NCI-H1694 (cell line): Measurements from ENCODE around the gene ICA1L.
"Not testable (repeated sequence)": the region's sequence is repeated elsewhere in the genome, so short reads cannot be mapped to it uniquely, and the experiment has no call there.

Experiments
- DNase-seq: peaks from one replicate; lab custom pipeline; 2025; lab: John Stamatoyannopoulos, UW

The ICA1L gene

GRCh38 chr2:202847693-202848524, 23.7 kb downstream of the ICA1L start:
- no peak for DNase-seq

DNA sequence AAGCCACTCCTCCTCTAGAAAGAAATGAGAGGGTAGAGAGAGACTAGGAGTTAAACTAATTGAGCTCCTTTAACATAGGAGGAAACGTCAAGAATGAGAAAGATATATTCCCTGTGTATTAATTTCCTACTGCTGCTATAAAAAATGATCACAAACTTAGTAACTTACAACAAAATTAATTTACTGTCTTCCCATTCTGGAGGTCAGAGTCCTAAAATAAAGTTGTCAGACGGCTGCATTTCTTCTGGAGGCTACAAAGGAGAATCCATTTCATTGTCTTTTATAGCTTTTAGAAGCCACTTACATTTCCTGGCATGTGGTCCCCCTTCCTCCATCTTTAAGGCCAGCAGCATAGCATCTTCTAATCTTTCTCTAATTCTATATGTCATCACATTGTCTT, 26.9 kb downstream of the ICA1L start:
- DNase-seq, result no peak

- DNase-seq, result no peak
These were observed 28.9 kb downstream of the ICA1L start for GRCh38 chr2:202842690-202843089.

GRCh38 chr2:202841090-202841867, 30.3 kb downstream of the ICA1L start:
- no peak for DNase-seq

- peak; percentile 48 for DNase-seq
These were observed 40.0 kb downstream of the ICA1L start for GRCh38 chr2:202831242-202832220.

GRCh38 chr2:202824901-202825300, 46.7 kb downstream of the ICA1L start:
- DNase-seq, result no peak

- DNase-seq, result no peak
These were observed 49.2 kb downstream of the ICA1L start for GRCh38 chr2:202822411-202822810.

GRCh38 chr2:202821206-202822160, 50.1 kb downstream of the ICA1L start:
- DNase-seq, result peak; percentile 70

GRCh38 chr2:202818321-202818720, 53.2 kb downstream of the ICA1L start:
- DNase-seq, result no peak

GRCh38 chr2:202817771-202818170, 53.8 kb downstream of the ICA1L start:
- no peak for DNase-seq

DNA sequence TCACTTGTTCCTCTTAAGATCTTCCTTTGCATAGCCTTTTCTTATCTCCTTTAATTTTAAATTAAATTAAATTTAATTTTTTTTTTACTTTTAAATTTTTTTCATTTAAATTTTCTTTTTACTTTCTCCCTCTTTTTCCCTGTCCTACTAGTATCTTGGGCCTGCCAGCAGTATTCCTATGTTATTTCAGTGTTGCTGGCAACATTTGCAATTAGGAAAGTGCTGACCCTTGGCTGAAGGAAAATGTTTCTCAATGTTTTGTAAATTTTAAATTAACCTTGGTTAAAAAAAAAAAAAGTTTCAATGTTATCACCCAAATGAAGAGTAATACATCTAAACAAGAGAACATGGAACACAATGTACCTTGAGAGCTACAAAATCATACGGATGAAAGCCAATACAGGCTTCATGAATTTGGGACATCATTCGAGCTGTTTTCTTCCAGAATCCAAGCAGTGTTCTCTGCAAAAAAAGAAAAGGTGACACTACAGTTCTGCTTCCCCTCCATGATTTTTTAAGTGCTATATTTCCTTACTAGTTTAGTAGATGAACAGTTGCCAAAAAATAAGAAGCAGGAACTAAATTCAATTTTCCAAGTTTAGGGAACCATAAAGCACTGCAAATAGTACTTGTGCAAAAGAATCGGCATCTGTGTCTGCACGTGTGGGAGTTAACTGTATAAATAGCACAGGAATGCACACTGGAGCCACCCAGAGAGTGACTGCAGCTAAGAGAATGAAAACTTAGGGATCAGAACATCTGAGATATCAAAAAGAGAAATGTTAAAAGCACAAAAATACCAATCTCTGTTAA, 55.8 kb downstream of the ICA1L start:
- DNase-seq, result no peak

GRCh38 chr2:202814226-202814625, 57.3 kb downstream of the ICA1L start:
- no peak for DNase-seq

- DNase-seq, result no peak
These were observed 58.2 kb downstream of the ICA1L start for GRCh38 chr2:202813387-202813786.

DNA sequence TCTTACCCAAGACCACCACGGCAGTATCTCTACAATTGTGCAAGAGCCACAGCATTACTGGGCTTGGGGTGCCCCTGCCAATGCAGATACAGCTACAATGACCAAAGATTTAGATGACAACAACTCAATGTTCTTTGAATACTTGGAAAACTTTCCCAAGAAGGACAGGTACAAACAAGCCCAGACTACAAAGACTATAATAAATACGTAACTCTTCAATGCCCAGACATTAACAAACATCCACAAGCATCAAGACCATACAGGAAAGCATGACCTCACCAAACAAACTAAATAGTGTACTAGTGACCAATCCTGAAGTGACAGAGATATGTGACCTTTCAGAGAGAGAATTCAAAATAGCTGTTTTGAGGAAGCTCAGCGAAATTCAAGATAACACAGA, 62.8 kb downstream of the ICA1L start:
- no peak for DNase-seq

GRCh38 chr2:202807431-202808138, 64.0 kb downstream of the ICA1L start:
- DNase-seq, result not testable (repeated sequence)

DNA sequence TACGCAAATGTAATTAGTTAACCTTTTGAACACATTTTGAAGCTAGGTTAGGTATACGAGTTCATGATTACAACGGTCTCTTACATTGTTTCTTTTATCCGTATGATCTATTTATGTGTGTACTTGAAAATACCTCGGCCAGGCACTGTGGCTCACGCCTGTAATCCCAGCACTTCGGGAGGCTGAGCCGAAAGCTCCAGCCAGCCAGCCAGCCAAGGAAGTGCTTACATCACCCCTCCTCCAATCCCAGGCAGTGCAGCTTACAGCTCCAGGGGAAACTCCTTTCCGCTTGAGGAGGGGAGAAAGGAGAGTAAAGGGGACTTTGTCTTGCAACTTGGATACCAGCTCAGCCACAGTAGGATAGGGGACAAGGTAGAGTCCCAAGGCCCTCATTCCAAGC, 65.7 kb downstream of the ICA1L start:
- DNase-seq, result not testable (repeated sequence)

GRCh38 chr2:202797944-202798343, 73.6 kb downstream of the ICA1L start:
- DNase-seq, result no peak

DNA sequence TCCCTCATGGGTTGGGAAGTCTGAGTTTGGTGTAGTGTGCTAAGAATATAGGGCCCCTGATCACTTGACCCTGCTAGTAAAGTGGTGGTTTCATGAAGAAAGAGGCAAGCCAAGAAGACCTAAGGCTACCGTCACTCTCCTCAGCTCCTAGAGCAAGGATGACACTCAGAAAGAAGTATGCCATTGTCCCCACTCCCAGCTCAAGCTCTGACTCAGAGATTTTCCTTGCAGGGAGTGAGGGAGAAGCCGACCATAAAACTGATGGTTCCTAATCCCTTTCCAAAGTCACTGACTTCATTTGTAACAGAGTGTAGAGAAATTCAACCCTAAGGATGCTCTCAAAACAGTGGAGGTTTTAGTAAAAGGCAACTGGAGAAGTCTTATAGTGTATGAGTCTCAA, 80.9 kb downstream of the ICA1L start:
- DNase-seq, result no peak

DNA sequence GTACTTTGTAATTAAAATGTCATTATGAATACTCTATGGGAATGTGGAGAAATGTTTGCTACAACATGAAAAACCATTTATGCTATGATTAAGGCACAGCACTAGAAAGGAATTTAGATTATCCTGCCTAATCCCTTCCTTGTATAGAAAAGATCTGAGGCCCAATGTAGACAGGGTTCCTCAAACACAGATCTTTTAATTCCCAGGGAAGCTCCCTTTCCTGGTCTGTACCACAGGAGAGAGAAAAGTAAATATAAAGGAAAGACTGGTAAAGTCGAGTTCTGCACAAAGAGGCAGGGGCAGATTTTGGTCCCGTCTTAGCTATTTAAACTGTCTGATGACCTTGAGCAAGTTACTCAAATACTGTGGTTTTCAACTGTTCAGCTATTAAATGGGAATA, 84.7 kb downstream of the ICA1L start:
- DNase-seq, result no peak
